IMR-90 (cell line): ENCODE results near the gene TTC7B. TPM values are rescaled to one million over a fixed set of nuclear protein-coding genes. Genes with fewer than 3 reads are reported as not detected.

Source experiments
- ATAC-seq: fragments of 200-7000 bp; cut with Tn5 transposase; 2 replicates; pipeline ENCODE4 v1.9.1; 2020; ENCODE audit warnings: low read depth, mild to moderate bottlenecking, moderate library complexity
- BruUV-seq: library from RNA; stranded (reverse); fragments of 400-500 nt; replicated peaks from 2 replicates; lab custom pipeline; 2021; lab: Mats Ljungman, UMichigan
- CTCF ChIA-PET: fragments of 300-600 bp; formaldehyde crosslinking; extraction: SDS; loops from one replicate; lab custom pipeline; 2021; ENCODE audit warnings: antibody characterized with exemption; lab: Yijun Ruan, JAX
- POLR2A ChIA-PET: fragments of 300-600 bp; sonication (Branson Sonifier 250); formaldehyde crosslinking; loops from one replicate; lab custom pipeline; 2022; ENCODE audit warnings: antibody characterized with exemption; ENCODE audit not compliant: unreplicated experiment; lab: Charles Lee
- DNase-seq: peaks from one replicate; pipeline ENCODE4 v3.0.0; 2013
- H2AFZ ChIP-seq: replicated peaks from 2 replicates; pipeline ENCODE3; 2013; ENCODE audit warnings: low read length, mild to moderate bottlenecking; ENCODE audit not compliant: poor library complexity
- H2AK5ac ChIP-seq: 2 replicates; pipeline ENCODE4 v1.6.1; 2013; ENCODE audit warnings: low read depth, low read length, inconsistent platforms
- H2AK9ac ChIP-seq: replicated peaks from 2 replicates; pipeline ENCODE3; 2013; ENCODE audit warnings: mild to moderate bottlenecking, low read depth, low read length, moderate library complexity; ENCODE audit not compliant: poor library complexity
- H2BK120ac ChIP-seq: 2 replicates; pipeline ENCODE4 v1.6.1; 2013; ENCODE audit warnings: low read depth, low read length, inconsistent platforms
- H2BK15ac ChIP-seq: 3 replicates; pipeline ENCODE4 v1.6.1; 2013; ENCODE audit warnings: low read depth, low read length, inconsistent platforms
- H2BK20ac ChIP-seq: 2 replicates; pipeline ENCODE4 v1.6.1; 2013; ENCODE audit warnings: low read depth, mild to moderate bottlenecking, inconsistent platforms, low read length, moderate library complexity
- H2BK5ac ChIP-seq: 2 replicates; pipeline ENCODE4 v1.6.1; 2013; ENCODE audit warnings: mild to moderate bottlenecking, low read depth, low read length, inconsistent platforms; ENCODE audit not compliant: poor library complexity, severe bottlenecking
- H3K14ac ChIP-seq: replicated peaks from 2 replicates; pipeline ENCODE4 v1.6.1; 2013; ENCODE audit warnings: low read depth, low read length, inconsistent platforms
- H3K18ac ChIP-seq: 2 replicates; pipeline ENCODE4 v1.6.1; 2013; ENCODE audit warnings: low read depth, low read length, control low read depth
- H3K23ac ChIP-seq: 2 replicates; pipeline ENCODE4 v1.6.1; 2013; ENCODE audit warnings: low read depth, low read length, inconsistent platforms
- H3K27ac ChIP-seq: 2 replicates; pipeline ENCODE4 v1.5.1; 2013; ENCODE audit warnings: mild to moderate bottlenecking, control low read depth, low read length; ENCODE audit not compliant: insufficient read depth
- H3K27me3 ChIP-seq: 2 replicates; pipeline ENCODE4 v1.6.1; 2013; ENCODE audit warnings: low read length; ENCODE audit not compliant: control insufficient read depth, insufficient read depth
- H3K36me3 ChIP-seq: 2 replicates; pipeline ENCODE4 v1.6.1; 2013; ENCODE audit warnings: low read length, mixed read lengths; ENCODE audit not compliant: control insufficient read depth, insufficient read depth
- H3K4ac ChIP-seq: 2 replicates; pipeline ENCODE4 v1.6.1; 2013; ENCODE audit warnings: low read depth, low read length, inconsistent platforms
- H3K4me1 ChIP-seq: 2 replicates; pipeline ENCODE4 v1.6.1; 2013; ENCODE audit warnings: low read length, mixed read lengths; ENCODE audit not compliant: control insufficient read depth, insufficient read depth
- H3K4me2 ChIP-seq: 2 replicates; pipeline ENCODE4 v1.6.1; 2013; ENCODE audit warnings: low read depth, mild to moderate bottlenecking, control low read depth, low read length, moderate library complexity
- H3K4me3 ChIP-seq: 2 replicates; pipeline ENCODE4 v1.5.1; 2013; ENCODE audit warnings: low read depth, mild to moderate bottlenecking, control low read depth, low read length, moderate library complexity; ENCODE audit not compliant: insufficient read depth
- H3K56ac ChIP-seq: 2 replicates; pipeline ENCODE4 v1.6.1; 2013; ENCODE audit warnings: low read length, inconsistent platforms; ENCODE audit not compliant: insufficient read depth; ENCODE audit errors: extremely low read depth
- H3K79me1 ChIP-seq, 2 experiments: 2 replicates each; pipeline ENCODE4 v1.6.1; 2013; ENCODE audit warnings: low read length in 2 of 2, inconsistent platforms in 1 of 2, low read depth in 1 of 2
- H3K9ac ChIP-seq: 2 replicates; pipeline ENCODE4 v1.6.1; 2013; ENCODE audit warnings: low read depth, low read length, control low read depth
- H3K9me1 ChIP-seq: 2 replicates; pipeline ENCODE4 v1.6.1; 2013; ENCODE audit warnings: low read length, inconsistent platforms; ENCODE audit not compliant: insufficient read depth
- H3K9me3 ChIP-seq: 2 replicates; pipeline ENCODE4 v1.6.1; 2013; ENCODE audit warnings: low read length; ENCODE audit not compliant: control insufficient read depth, insufficient read depth
- H4K20me1 ChIP-seq: 2 replicates; pipeline ENCODE4 v1.6.1; 2013; ENCODE audit warnings: low read length, inconsistent platforms; ENCODE audit not compliant: insufficient read depth
- H4K5ac ChIP-seq: 2 replicates; pipeline ENCODE4 v1.6.1; 2013; ENCODE audit warnings: mild to moderate bottlenecking, low read depth, low read length, control low read depth
- H4K8ac ChIP-seq, 2 experiments: 2 replicates each; pipeline ENCODE4 v1.6.1; 2013; ENCODE audit warnings: low read depth in 2 of 2, low read length in 2 of 2, control low read depth in 1 of 2, inconsistent platforms in 1 of 2
- H4K91ac ChIP-seq: 2 replicates; pipeline ENCODE4 v1.6.1; 2013; ENCODE audit warnings: low read depth, low read length, inconsistent platforms; ENCODE audit not compliant: insufficient read depth
- CEBPB ChIP-seq: IDR thresholded peaks from 2 replicates; pipeline ENCODE4 v1.6.1; 2012; ENCODE audit warnings: low read depth, low read length, improper control_type of control experiment
- MAFK ChIP-seq: IDR thresholded peaks from 2 replicates; pipeline ENCODE4 v1.6.1; 2012; ENCODE audit warnings: low read depth, low read length, improper control_type of control experiment
- MAZ ChIP-seq: IDR thresholded peaks from 2 replicates; pipeline ENCODE4 v1.6.1; 2012; ENCODE audit warnings: low read depth, mild to moderate bottlenecking, low read length, improper control_type of control experiment, moderate library complexity, borderline replicate concordance
- MXI1 ChIP-seq: IDR thresholded peaks from 2 replicates; pipeline ENCODE4 v1.6.1; 2012; ENCODE audit warnings: low read depth, mild to moderate bottlenecking, low read length, moderate library complexity, borderline replicate concordance
- RFX5 ChIP-seq: IDR thresholded peaks from 2 replicates; pipeline ENCODE4 v1.8.0; 2012; ENCODE audit warnings: low read depth, mild to moderate bottlenecking, low read length, moderate library complexity
- WGBS, 2 experiments: methylation state at CpG; one replicate each; pipeline versions ENCODE4 v1.1.5 to v1.1.7; 2013; ENCODE audit warnings: missing lambda C conversion rate in 2 of 2; ENCODE audit not compliant: insufficient read length in 1 of 2; ENCODE audit errors: extremely low coverage in 2 of 2; 5-methylcytosine and 5-hydroxymethylcytosine counted together
- dilution Hi-C: fragments of 300-500 bp; cut with HindIII; formaldehyde crosslinking; loops from one replicate; pipeline ENCODE4 v1.14.3; 2018; ENCODE audit warnings: low sequenced_read_pairs; ENCODE audit not compliant: unreplicated experiment
- in situ Hi-C: fragments of 300-500 bp; cut with MboI; formaldehyde crosslinking; loops from 3 replicates; pipeline ENCODE4 v1.14.3; 2019; ENCODE audit warnings: low sequenced_read_pairs, inconsistent platforms, mixed read lengths
- intact Hi-C: fragments of 100-400 bp; cut with micrococcal nuclease; formaldehyde crosslinking; loops from 2 replicates; pipeline ENCODE4 v1.10.0; 2022
- polyA plus RNA-seq, 3 experiments: library from polyadenylated mRNA; depleted of rRNA; stranded (reverse); fragments of >200 nt; gene quantifications; 2 replicates each; pipeline ENCODE4 v1.2.3, GENCODE V29; 2012; ENCODE audit warnings: low replicate concordance in 1 of 3
- total RNA-seq: library from RNA; depleted of rRNA; stranded (reverse); fragments of >200 nt; gene quantifications from 2 replicates; pipeline ENCODE4 v1.2.3, GENCODE V29; 2012

TTC7B gene
- total and polyA plus RNA-seq, 2 of the 4 experiments (the other 2 are of a cell fraction) = 18.1 to 35.3 TPM

DNA sequence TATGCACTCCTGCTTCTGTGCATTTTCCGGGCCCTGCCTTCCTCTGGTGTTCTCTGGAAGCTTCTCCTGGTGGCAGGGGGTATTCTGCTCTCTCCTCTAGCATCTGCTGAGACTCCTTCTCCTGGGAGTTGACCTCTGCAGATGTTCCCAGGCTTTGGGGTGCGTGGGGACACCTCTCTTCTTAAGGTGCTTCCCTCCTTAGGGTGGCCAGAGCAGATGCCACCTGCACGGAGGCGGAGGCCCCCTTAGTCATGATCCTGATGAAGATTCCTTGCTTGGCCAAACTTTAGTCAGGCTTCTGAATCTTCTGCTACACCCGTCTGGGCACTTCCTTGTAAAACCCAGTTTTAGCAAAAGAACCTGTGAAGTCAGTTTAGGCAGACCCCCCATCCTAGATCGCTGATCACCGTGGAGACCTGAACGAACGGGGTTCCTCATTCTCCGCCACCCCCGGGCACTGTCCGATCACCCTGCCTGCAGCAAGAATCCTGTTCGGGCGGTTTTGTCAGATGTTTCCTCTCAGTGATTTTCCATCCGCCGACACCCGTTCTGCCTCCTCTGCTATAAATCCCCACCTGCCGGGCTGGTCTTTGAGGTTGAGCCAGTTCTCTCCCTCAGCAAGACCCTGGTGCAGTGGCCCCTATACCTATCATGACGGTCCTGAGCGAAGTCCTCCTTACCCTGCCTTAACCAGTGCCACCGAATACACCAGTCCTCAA lies 307.5 kb downstream of the TTC7B start:
- Histone ChIP-seq H3K18ac (no peak overlapping the region), H2AFZ (no peak overlapping the region), H3K36me3 (no peaks in the 10 kb centered on the region), H4K8ac (no peak overlapping the region), H3K4me1 (no peaks in the 10 kb centered on the region), H3K9me1 (no peaks in the 10 kb centered on the region), H3K4me2 (no peak overlapping the region), H3K56ac (no peak overlapping the region), H4K20me1 (no peaks in the 10 kb centered on the region), H4K91ac (no peak overlapping the region), H2BK20ac (no peak overlapping the region), H3K4me3 (no peak overlapping the region), H2AK5ac (no peak overlapping the region), H3K14ac (no peak overlapping the region), H3K79me1 (no peaks in the 10 kb centered on the region), H3K9ac (no peak overlapping the region), H3K23ac (no peak overlapping the region), H2AK9ac (no peak overlapping the region), H3K9me3 (no peaks in the 10 kb centered on the region), H2BK15ac (no peak overlapping the region), H4K5ac (no peak overlapping the region), H3K27me3 (peaks cover 20% of the 10 kb centered on the region), H3K27ac (no peak overlapping the region), H2BK5ac (no peak overlapping the region), H2BK120ac (no peak overlapping the region), H3K4ac (no peak overlapping the region)
- in situ Hi-C loops = no loop called here
- ATAC-seq (no peak), DNase-seq (no peak)
- TF ChIP-seq MAZ = no peak
- TF ChIP-seq RFX5 = no peak
- TF ChIP-seq MXI1 = no peak
- TF ChIP-seq MAFK = no peak
- no peak for TF ChIP-seq CEBPB
- ChIA-PET CTCF (no interaction called here), POLR2A (no interaction called here)
- 70% methylated on average over 4 of the region's 21 CpGs; no CpG with 5 or more reads in 1 of the 2 experiments for WGBS, 2 experiments
- BruUV-seq = no TSS peak
- intact Hi-C loops = no loop called here
- dilution Hi-C loops = no loop called here
